Neural cell (in vitro differentiated cells): ENCODE results near the gene ECM1.

Experiments used
- EP300 ChIP-seq: fragments of 450-650 bp; conservative IDR thresholded peaks from 2 replicates; pipeline ENCODE4 v1.6.1; 2014; ENCODE audit warnings: antibody characterized with exemption, mild to moderate bottlenecking, moderate library complexity; ENCODE audit not compliant: poor library complexity, severe bottlenecking
- EZH2 ChIP-seq: fragments of 200-600, 300-800 bp; shearing (Covaris generic), sonication (generic); IDR thresholded peaks from 2 replicates; pipeline ENCODE4 v1.6.1; 2014; ENCODE audit warnings: antibody characterized with exemption, low read length, borderline replicate concordance, mild to moderate bottlenecking; ENCODE audit not compliant: insufficient read depth, poor library complexity, severe bottlenecking
- POLR2AphosphoS5 ChIP-seq: IDR thresholded peaks from 2 replicates; pipeline ENCODE4 v1.6.1; 2012
- RAD21 ChIP-seq: fragments of 450-650 bp; conservative IDR thresholded peaks from 2 replicates; pipeline ENCODE4 v1.6.1; 2014; ENCODE audit warnings: antibody characterized with exemption, mild to moderate bottlenecking, moderate library complexity
- TF ChIP-seq, protein P1 (sequence below): IDR thresholded peaks from 2 replicates; pipeline ENCODE4 v1.6.1; 2012; ENCODE audit warnings: borderline replicate concordance
- TF ChIP-seq, protein P2 (sequence below): fragments of 450-650 bp; IDR thresholded peaks from 2 replicates; pipeline ENCODE4 v1.5.1; 2014; ENCODE audit warnings: antibody characterized with exemption, mild to moderate bottlenecking, moderate library complexity; ENCODE audit not compliant: poor library complexity, severe bottlenecking

DNA sequence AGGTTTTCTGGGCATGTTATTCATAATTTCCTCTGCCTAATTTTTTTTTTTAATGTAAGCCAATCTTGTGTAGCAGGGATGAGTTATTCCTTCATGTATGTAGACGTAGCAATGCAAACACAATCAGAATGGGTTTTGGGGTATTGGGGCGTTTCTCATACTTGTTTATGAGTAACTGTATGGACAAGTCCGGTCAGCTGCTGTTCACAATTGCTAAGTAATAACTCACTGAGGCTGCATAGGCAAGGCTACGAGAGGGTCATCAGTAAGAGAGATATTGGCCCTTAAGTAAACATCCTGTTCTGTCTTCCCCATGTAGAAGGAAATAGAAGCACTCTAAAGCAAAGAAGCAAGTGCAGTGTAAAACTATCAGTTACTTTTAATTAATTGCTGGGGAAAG, 30.2 kb upstream of the ECM1 start:
- TF ChIP-seq, protein P1, sequence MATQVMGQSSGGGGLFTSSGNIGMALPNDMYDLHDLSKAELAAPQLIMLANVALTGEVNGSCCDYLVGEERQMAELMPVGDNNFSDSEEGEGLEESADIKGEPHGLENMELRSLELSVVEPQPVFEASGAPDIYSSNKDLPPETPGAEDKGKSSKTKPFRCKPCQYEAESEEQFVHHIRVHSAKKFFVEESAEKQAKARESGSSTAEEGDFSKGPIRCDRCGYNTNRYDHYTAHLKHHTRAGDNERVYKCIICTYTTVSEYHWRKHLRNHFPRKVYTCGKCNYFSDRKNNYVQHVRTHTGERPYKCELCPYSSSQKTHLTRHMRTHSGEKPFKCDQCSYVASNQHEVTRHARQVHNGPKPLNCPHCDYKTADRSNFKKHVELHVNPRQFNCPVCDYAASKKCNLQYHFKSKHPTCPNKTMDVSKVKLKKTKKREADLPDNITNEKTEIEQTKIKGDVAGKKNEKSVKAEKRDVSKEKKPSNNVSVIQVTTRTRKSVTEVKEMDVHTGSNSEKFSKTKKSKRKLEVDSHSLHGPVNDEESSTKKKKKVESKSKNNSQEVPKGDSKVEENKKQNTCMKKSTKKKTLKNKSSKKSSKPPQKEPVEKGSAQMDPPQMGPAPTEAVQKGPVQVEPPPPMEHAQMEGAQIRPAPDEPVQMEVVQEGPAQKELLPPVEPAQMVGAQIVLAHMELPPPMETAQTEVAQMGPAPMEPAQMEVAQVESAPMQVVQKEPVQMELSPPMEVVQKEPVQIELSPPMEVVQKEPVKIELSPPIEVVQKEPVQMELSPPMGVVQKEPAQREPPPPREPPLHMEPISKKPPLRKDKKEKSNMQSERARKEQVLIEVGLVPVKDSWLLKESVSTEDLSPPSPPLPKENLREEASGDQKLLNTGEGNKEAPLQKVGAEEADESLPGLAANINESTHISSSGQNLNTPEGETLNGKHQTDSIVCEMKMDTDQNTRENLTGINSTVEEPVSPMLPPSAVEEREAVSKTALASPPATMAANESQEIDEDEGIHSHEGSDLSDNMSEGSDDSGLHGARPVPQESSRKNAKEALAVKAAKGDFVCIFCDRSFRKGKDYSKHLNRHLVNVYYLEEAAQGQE: no peak
- TF ChIP-seq, protein P2, sequence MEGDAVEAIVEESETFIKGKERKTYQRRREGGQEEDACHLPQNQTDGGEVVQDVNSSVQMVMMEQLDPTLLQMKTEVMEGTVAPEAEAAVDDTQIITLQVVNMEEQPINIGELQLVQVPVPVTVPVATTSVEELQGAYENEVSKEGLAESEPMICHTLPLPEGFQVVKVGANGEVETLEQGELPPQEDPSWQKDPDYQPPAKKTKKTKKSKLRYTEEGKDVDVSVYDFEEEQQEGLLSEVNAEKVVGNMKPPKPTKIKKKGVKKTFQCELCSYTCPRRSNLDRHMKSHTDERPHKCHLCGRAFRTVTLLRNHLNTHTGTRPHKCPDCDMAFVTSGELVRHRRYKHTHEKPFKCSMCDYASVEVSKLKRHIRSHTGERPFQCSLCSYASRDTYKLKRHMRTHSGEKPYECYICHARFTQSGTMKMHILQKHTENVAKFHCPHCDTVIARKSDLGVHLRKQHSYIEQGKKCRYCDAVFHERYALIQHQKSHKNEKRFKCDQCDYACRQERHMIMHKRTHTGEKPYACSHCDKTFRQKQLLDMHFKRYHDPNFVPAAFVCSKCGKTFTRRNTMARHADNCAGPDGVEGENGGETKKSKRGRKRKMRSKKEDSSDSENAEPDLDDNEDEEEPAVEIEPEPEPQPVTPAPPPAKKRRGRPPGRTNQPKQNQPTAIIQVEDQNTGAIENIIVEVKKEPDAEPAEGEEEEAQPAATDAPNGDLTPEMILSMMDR: no peak
- TF ChIP-seq POLR2AphosphoS5 (no peak), EP300 (no peak), RAD21 (no peak), EZH2 (no peak)
